H7 (cell line): ENCODE data around the gene TMEM95. TPM values are rescaled to one million over a fixed set of nuclear protein-coding genes. Genes with fewer than 3 reads are reported as not detected.

Experiments
- DNase-seq: peaks from one replicate; pipeline ENCODE4 v3.0.0; 2012
- H3K27me3 ChIP-seq: 2 replicates; pipeline ENCODE4 v1.6.0; 2011; ENCODE audit warnings: mild to moderate bottlenecking, low read length; ENCODE audit not compliant: control insufficient read depth, insufficient read depth
- H3K36me3 ChIP-seq: replicated peaks from 2 replicates; pipeline ENCODE4 v1.5.1; 2011; ENCODE audit warnings: low read length; ENCODE audit not compliant: control insufficient read depth, insufficient read depth
- H3K4me3 ChIP-seq: 2 replicates; pipeline ENCODE4 v1.5.1; 2011; ENCODE audit warnings: low read depth, mild to moderate bottlenecking, control low read depth, low read length, moderate library complexity; ENCODE audit not compliant: insufficient read depth
- total RNA-seq: library from RNA; depleted of rRNA; stranded (reverse); fragments of >200 nt; shearing (Covaris generic); gene quantifications from 2 replicates; pipeline ENCODE4 v1.2.3, GENCODE V29; 2014

The TMEM95 gene
- total RNA-seq, 1 experiment from 2014 or later, result not detected

DNA sequence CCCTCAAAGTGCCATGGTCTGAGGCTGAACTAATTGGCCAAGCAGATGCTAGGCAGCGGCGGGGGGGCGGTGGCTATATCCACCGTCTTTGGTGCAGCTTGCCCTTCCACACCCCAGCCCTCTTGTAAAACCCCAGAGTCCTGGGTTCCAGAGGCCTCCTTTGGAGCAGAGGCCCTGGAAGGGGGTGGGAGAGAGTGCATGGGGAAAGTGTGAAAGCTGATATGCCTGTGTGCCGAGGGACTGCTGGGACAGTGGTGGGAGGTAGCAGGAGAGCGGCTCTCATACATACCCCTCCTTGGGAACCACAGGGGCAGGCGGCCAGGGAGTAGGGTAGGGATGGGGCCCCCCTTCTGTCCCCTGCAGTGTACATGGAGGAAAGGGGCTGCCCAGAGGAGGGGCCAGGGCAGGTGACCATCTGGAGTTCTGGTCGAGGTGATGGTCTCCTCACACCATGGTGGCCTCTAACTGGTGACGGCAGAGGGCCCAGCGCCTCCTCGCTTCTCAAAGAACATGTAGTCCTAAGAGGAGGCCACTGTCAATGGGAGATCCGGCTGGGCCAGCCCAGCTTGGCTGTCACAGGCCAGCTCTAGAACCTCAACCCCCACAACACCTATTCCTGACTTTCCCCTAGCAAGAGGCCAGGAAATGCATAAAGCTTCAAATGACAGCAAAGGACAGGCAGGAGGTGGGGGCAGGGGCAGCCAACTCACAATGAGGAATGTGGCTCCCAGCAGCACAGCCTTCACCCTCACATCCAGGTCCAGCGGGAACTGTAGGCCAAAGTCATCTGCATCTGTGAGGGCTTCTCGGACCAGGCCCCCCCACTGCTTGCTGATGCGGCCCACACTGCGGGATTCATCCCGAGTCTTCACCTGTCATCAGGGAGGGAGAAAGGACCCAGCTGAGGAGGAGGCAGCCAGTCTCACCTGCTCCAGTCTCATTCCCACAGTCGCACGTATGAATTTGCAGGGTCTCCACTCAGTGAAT, 35.3 kb downstream of the TMEM95 start:
- DNase-seq, result peak; percentile 48
- no peaks in the 10 kb centered on the region for H3K27me3 ChIP-seq
- H3K4me3 ChIP-seq, result no peak overlapping the region
- H3K36me3 ChIP-seq, result peaks cover 13% of the 10 kb centered on the region

DNA sequence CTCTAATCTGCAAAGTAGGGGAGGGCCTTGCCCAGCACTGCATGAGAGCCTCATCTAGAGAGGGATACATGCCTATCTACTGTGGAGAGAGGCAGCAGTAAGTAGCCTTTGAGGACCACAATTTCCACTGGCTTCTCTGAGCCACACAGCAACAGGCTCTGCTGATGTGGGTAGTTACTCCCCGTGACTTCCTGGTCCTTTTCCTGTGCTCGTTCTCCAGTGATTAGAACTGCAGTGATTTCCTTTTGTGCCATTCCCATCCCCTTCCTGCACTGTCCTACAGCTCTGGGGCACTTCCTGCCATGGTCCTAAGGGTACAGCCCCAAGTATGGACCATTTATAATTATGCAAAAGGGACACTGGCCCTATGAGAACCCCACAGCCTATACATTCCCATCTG, 36.4 kb downstream of the TMEM95 start:
- DNase-seq, result peak; percentile 17

GRCh38 chr17:7392696-7393612, 38.0 kb downstream of the TMEM95 start:
- Histone ChIP-seq H3K4me3 (peak overlapping the region; percentile 68; the same call in 1 of the 2 replicates), H3K27me3 (no peaks in the 10 kb centered on the region), H3K36me3 (peaks cover 12% of the 10 kb centered on the region)
- peak; percentile 81 for DNase-seq

More for the DNA sequence above, 36.4 kb downstream of the TMEM95 start:
- Histone ChIP-seq H3K36me3 (peaks cover 13% of the 10 kb centered on the region), H3K27me3 (no peaks in the 10 kb centered on the region), H3K4me3 (no peak overlapping the region)

DNA sequence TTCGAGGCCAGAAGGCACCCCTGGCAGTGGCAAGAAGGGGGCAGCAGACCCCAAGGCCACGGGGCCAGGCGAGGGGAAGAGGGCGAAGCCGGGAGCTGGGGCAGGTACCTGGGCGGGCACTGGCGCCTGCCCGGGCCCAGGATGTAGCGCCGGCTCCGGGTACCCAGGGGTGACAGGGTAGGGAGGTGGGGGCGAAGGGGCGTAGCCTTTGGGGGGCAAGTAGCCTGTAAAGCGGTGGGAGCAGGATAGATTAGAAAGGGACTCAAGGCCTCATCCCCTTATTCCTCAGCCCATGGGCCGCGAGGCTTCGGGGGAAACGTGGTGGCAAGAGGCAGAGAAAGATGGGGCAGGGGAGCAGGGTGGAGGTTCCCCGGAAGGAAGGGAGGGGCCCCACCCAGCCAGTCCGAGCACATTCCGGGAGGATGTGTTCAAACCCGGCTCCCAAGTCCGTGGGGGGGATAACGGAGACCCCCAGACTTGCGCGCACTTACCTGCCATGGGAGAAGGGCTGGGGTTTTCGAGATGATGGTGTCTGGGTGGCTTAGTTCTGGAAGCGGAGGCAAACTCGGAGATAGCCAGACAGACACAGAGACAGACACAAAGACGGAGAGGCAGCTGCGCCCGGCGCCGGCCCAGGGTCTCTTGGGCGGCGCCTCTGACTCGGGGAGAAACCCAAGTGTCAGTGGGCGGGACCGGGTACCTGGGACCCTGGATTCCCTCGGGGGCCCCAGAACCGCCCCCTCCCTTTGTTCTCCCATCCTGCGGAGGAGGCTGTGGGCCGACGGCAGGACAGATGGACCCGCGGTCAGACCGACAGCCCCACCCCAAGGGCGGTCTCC, 38.9 kb downstream of the TMEM95 start:
- Histone ChIP-seq H3K27me3 (no peaks in the 10 kb centered on the region), H3K36me3 (peaks cover 12% of the 10 kb centered on the region)
- peak; percentile 97 for DNase-seq

GRCh38 chr17:7394452-7395191, 39.7 kb downstream of the TMEM95 start, which contains the start of gene PLSCR3:
Gene PLSCR3, minus strand, starts transcription at chr17:7394525. Its CDS starts 415 bp downstream, at chr17:7394110.
- no peaks in the 10 kb centered on the region for H3K27me3 ChIP-seq
- peaks cover 7% of the 10 kb centered on the region for H3K36me3 ChIP-seq
- peak within 1 kb of the TSS; percentile 68 for H3K4me3 ChIP-seq
- peak; percentile 99 for DNase-seq

More for the DNA sequence above, 38.9 kb downstream of the TMEM95 start:
- H3K4me3 ChIP-seq, result peak overlapping the region; percentile 68

DNA sequence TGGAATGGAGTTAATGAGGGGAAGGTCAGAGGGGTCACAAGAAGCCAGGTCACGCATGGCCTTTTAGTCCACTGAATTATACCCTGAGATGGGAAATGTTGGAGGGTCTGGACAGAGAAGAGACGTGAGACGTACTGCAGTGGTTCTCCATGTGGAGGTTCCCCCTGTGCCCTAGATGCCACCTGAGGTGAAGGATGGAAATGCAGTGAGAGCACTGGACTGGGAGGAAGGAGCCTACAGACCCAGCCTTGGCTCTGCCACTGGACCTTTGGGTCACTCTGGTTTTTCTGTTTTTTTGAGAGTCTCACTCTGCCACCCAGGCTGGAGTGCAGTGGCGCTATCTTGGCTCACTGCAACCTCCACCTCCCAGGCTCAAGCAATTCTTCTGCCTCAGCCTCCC, 41.2 kb downstream of the TMEM95 start:
- H3K27me3 ChIP-seq, result no peaks in the 10 kb centered on the region
- peaks cover 7% of the 10 kb centered on the region for H3K36me3 ChIP-seq
- H3K4me3 ChIP-seq, result no peak overlapping the region
- DNase-seq, result peak; percentile 31

DNA sequence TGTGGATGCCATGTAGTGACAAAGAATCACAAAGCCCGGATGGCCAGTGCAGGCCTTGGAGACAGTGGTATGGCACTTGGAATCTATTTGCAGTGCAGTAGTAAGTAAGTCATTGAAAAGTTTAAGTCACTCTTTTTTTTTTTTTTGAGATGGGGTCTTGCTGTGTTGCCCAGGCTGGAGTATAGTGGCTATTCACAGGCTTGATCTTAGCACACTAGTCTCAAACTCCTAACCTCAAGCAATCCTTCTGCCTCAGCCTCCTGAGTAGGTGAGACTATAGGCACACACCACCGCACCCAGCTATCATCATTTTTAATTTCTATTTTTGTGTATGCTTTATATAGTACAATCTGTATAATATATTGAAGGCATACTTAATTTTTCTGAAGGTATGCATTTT, 43.7 kb downstream of the TMEM95 start:
- H3K4me3 ChIP-seq, result no peak overlapping the region
- DNase-seq, result no peak
- peaks cover 4% of the 10 kb centered on the region for H3K36me3 ChIP-seq
- no peaks in the 10 kb centered on the region for H3K27me3 ChIP-seq

DNA sequence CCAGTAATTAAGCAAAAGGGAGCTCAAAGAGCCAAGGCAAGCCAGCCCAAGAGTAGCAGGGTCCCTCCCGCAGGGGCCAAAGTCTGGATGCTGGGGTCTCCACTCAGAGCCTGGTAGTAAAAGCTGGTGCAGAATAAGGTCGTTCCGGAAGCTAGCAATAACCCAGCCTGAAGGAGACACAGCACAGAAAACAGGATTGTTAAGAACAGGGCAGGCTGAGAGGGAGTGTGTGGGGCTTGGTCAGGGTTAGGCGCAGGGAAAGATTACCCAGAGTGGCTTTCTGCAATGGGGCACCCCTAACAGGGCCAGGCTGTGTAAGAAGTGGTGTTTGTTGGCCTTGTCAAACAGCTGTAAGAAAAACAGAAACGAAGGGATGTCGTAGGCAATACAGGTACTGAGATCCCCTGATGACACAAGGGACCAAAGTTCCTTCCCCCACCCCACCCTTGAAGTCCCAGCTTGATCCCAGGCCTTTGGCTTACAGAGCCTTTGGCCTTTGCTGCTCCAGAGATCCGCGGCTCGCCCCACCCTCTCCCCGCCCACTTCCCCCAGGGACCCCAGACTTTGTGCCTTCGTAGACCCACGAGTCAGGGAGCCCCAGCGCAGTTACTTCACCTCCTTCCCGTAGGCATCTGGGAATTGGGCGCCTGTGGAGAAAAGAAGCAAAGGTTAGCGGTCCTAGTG, 48.2 kb downstream of the TMEM95 start:
- no peak for DNase-seq

DNA sequence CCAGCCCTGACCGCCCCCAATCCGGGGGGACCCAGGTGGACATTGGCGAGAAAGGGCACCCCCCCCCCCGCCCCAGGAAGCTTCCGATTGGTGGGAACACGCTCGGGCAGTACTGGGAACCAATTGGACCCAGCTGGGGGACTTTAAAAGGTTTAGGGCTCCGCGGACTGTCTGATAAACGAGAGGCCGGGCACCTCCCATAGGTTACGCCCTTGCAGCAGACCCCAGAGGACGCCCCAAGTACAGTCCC, 48.7 kb downstream of the TMEM95 start:
- peak; percentile 91 for DNase-seq
- H3K27me3 ChIP-seq, result peaks cover 7% of the 10 kb centered on the region
- H3K36me3 ChIP-seq, result peaks cover 4% of the 10 kb centered on the region
- H3K4me3 ChIP-seq, result peak overlapping the region; percentile 87

More for the DNA sequence above, 48.2 kb downstream of the TMEM95 start:
- Histone ChIP-seq H3K4me3 (peak overlapping the region; percentile 87), H3K27me3 (peaks cover 5% of the 10 kb centered on the region), H3K36me3 (peaks cover 4% of the 10 kb centered on the region)

DNA sequence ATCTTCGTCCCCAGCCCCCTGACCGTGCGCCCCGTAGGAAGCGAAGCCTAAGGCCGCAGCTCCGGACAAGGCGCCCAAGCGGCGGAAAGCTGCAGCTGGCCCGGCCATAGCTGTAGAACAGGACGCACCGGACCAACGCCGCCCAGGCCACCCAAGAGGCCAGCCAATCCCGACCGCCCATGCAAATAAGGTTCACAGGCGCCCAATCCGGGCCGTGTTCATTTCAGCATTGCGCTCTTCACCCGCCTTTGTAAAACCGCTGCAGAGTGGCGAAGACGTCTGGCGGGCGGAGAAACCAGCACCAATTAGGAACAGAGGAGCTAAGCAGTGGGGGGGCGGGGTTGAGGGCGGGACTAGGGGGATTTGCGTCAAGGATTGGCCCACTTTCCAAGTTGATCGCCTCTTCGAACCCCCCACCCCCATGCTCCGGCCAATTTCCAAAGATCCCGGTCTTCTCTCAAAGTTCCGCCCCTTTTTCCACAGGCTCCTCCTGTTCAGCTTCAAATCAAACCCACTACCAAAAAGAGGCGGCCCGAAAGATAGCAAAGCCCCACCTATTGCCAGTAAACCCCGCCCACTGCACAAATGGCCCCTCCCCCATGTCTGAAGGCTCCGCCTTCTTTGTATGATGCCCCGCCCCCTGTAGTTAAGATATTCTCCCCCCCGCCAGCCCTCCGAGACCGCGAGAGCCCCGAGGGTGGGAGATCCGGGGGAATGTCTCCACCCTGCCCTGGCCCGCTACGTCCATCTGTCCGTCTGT, 49.2 kb downstream of the TMEM95 start, which contains the start of gene TMEM256:
Gene TMEM256 (minus strand): TSS at position 121 of the 760 bp plus-strand sequence. CDS start 13 bp downstream, at position 108.
- peak; percentile 96 for DNase-seq
- Histone ChIP-seq H3K36me3 (peaks cover 5% of the 10 kb centered on the region), H3K4me3 (peak within 1 kb of the TSS; percentile 87), H3K27me3 (peaks cover 11% of the 10 kb centered on the region)

- peaks cover 11% of the 10 kb centered on the region for H3K27me3 ChIP-seq
- peak overlapping the region; percentile 82 for H3K4me3 ChIP-seq
- peak; percentile 95 for DNase-seq
- H3K36me3 ChIP-seq, result peaks cover 9% of the 10 kb centered on the region
These were observed 49.9 kb downstream of the TMEM95 start for GRCh38 chr17:7404737-7405349.
